Dermis microvascular lymphatic vessel endothelial cell (primary cell): ENCODE data around the gene KIF3A. TPM values are rescaled to one million over a fixed set of nuclear protein-coding genes. Genes with fewer than 3 reads are reported as not detected.

Source experiments
- DNase-seq, 2 donors: peaks; one replicate each; pipeline versions ENCODE4 v3.0.0 to v3.0.0-alpha.2; 2010; ENCODE audit warnings: low read depth in 2 of 2
- total RNA-seq: library from RNA; depleted of rRNA; stranded (reverse); fragments of >200 nt; gene quantifications from 2 replicates; pipeline ENCODE4 v1.2.1, GENCODE V29; 2014

KIF3A gene
- total RNA-seq, 1 donor from 2014 or later = 4.4 TPM

- no peak for DNase-seq
Observed at GRCh38 chr5:132663771-132664695, 73.3 kb downstream of the KIF3A start.

- no peak for DNase-seq
Observed at GRCh38 chr5:132662925-132663770, 74.2 kb downstream of the KIF3A start.

GRCh38 chr5:132662004-132662401 lies 75.3 kb downstream of the KIF3A start:
- DNase-seq = no peak

- DNase-seq = no peak
Observed at GRCh38 chr5:132661231-132662003, 75.9 kb downstream of the KIF3A start.

- no peak for DNase-seq
Observed at GRCh38 chr5:132659598-132660493, 77.5 kb downstream of the KIF3A start.

GRCh38 chr5:132658381-132659302 lies 78.7 kb downstream of the KIF3A start:
- no peak for DNase-seq

GRCh38 chr5:132657676-132658380 lies 79.5 kb downstream of the KIF3A start, which contains the start of gene IL13:
Gene IL13 (plus strand): TSS chr5:132658173. CDS start chr5:132658187, 14 bp downstream.
- no peak for DNase-seq

GRCh38 chr5:132656774-132657355 lies 80.5 kb downstream of the KIF3A start:
- no peak for DNase-seq

GRCh38 chr5:132655821-132656773 lies 81.2 kb downstream of the KIF3A start:
- DNase-seq = peak in 1 of 2 donors; percentile 28

- no peak for DNase-seq
Observed at GRCh38 chr5:132653716-132654115, 83.6 kb downstream of the KIF3A start.

- DNase-seq = no peak
Observed at GRCh38 chr5:132651838-132652469, 85.4 kb downstream of the KIF3A start.

GRCh38 chr5:132648355-132648754 lies 89.0 kb downstream of the KIF3A start:
- DNase-seq = no peak

GRCh38 chr5:132647473-132647872 lies 89.9 kb downstream of the KIF3A start:
- no peak for DNase-seq

- no peak for DNase-seq
Observed at GRCh38 chr5:132646583-132647266, 90.6 kb downstream of the KIF3A start.

GRCh38 chr5:132644177-132644576 lies 93.2 kb downstream of the KIF3A start:
- no peak for DNase-seq
